AG04449 (cell line): ENCODE data around the gene MTUS2.

Source experiments
- CTCF ChIA-PET: fragments of 350-600 bp; formaldehyde crosslinking; extraction: SDS; loops from one replicate; lab custom pipeline; 2021; ENCODE audit warnings: antibody characterized with exemption; lab: Yijun Ruan, JAX
- POLR2A ChIA-PET: fragments of 400-600, 350-600 bp; formaldehyde crosslinking; extraction: SDS; loops from one replicate; lab custom pipeline; 2020; ENCODE audit warnings: antibody characterized with exemption, inconsistent platforms; lab: Yijun Ruan, JAX
- DNase-seq: peaks from one replicate; pipeline ENCODE4 v3.0.0-alpha.2; 2010; ENCODE audit warnings: low read depth, low spot score
- H3K4me3 ChIP-seq: 2 replicates; pipeline ENCODE4 v1.5.1; 2011; ENCODE audit warnings: low read depth, mild to moderate bottlenecking, control low read depth, low read length
- CTCF ChIP-seq: IDR thresholded peaks from one replicate; pipeline ENCODE4 v1.5.1; 2011; ENCODE audit warnings: mild to moderate bottlenecking, moderate library complexity, low read length, control low read depth, inconsistent platforms; ENCODE audit not compliant: insufficient read depth; ENCODE audit errors: missing control alignments

The MTUS2 gene

GRCh38 chr13:29459813-29460355 lies 639.7 kb downstream of the MTUS2 start:
- TF ChIP-seq CTCF = no peak
- CTCF ChIA-PET = interaction anchor here (1.3 to 2.8 kb wide), 2 partner anchors 9 to 13 kb away, joined by 4 to 18 read pairs; no protein-coding TSS in a partner anchor

GRCh38 chr13:29464105-29464679 lies 644.1 kb downstream of the MTUS2 start:
- DNase-seq = no peak
- no peak for TF ChIP-seq CTCF
- CTCF ChIA-PET = interaction anchor here (0.9 to 1.0 kb wide), 2 partner anchors 9 kb away, joined by 3 to 4 read pairs; no protein-coding TSS in a partner anchor
- no peak overlapping the region for H3K4me3 ChIP-seq
- POLR2A ChIA-PET = no interaction called here

More at GRCh38 chr13:29459813-29460355, 639.7 kb downstream of the MTUS2 start:
- no peak for DNase-seq
- POLR2A ChIA-PET = no interaction called here
- H3K4me3 ChIP-seq = no peak overlapping the region

- CTCF ChIA-PET = interaction anchor here (1.2 kb wide), 1 partner anchor 43 kb away, joined by 3 read pairs; no protein-coding TSS in a partner anchor
- POLR2A ChIA-PET = no interaction called here
- no peak for DNase-seq
- no peak overlapping the region for H3K4me3 ChIP-seq
- TF ChIP-seq CTCF = no peak
Measured at GRCh38 chr13:29465741-29466293, 645.7 kb downstream of the MTUS2 start.

- H3K4me3 ChIP-seq = no peak overlapping the region
- POLR2A ChIA-PET = no interaction called here
- CTCF ChIA-PET = interaction anchor here (0.7 to 5.6 kb wide), 21 partner anchors 9 to 237 kb away, joined by 3 to 58 read pairs (median 5); no protein-coding TSS in a partner anchor
Measured at GRCh38 chr13:29471551-29471950, 651.4 kb downstream of the MTUS2 start.

GRCh38 chr13:29472332-29472961 lies 652.3 kb downstream of the MTUS2 start:
- CTCF ChIA-PET = interaction anchor here (0.6 to 5.6 kb wide), 24 partner anchors 8 to 236 kb away, joined by 3 to 58 read pairs (median 6); no protein-coding TSS in a partner anchor
- TF ChIP-seq CTCF = peak; percentile 99
- DNase-seq = no peak
- no peak overlapping the region for H3K4me3 ChIP-seq
- POLR2A ChIA-PET = no interaction called here

More at GRCh38 chr13:29471551-29471950, 651.4 kb downstream of the MTUS2 start:
- no peak for TF ChIP-seq CTCF
- no peak for DNase-seq
